IPS-20b (cell line): ENCODE measurements around the gene PLCH2.
A peak's percentile ranks its signal among the peaks of the same experiment; 100 is the strongest.
"Not testable (repeated sequence)": the region's sequence is repeated elsewhere in the genome, so short reads cannot be mapped to it uniquely, and the experiment has no call there.

Source experiments
- H3K27ac ChIP-seq: one replicate; pipeline ENCODE4 v1.5.1; 2013; ENCODE audit warnings: low read length
- H3K27me3 ChIP-seq: 2 replicates; pipeline ENCODE4 v1.6.1; 2013; ENCODE audit warnings: mild to moderate bottlenecking, low read length, inconsistent platforms; ENCODE audit not compliant: insufficient read depth
- H3K36me3 ChIP-seq: 2 replicates; pipeline ENCODE4 v1.6.1; 2013; ENCODE audit warnings: low read depth, mild to moderate bottlenecking, inconsistent platforms, low read length, moderate library complexity; ENCODE audit not compliant: insufficient read depth
- H3K4me1 ChIP-seq: 2 replicates; pipeline ENCODE4 v1.6.1; 2013; ENCODE audit warnings: mild to moderate bottlenecking, control low read depth, inconsistent platforms, low read length, moderate library complexity; ENCODE audit not compliant: insufficient read depth
- H3K4me3 ChIP-seq: 2 replicates; pipeline ENCODE4 v1.5.1; 2013; ENCODE audit warnings: mild to moderate bottlenecking, low read length, inconsistent platforms
- H3K9ac ChIP-seq: 2 replicates; pipeline ENCODE4 v1.6.1; 2013; ENCODE audit warnings: low read depth, mild to moderate bottlenecking, inconsistent platforms, low read length, moderate library complexity
- H3K9me3 ChIP-seq: 2 replicates; pipeline ENCODE4 v1.6.1; 2013; ENCODE audit warnings: mild to moderate bottlenecking, low read depth, low read length, inconsistent platforms; ENCODE audit not compliant: insufficient read depth

Gene PLCH2

GRCh38 chr1:2547210-2548067 lies 71.3 kb downstream of the PLCH2 start:
- H3K9me3 ChIP-seq, result no peaks in the 10 kb centered on the region
- H3K36me3 ChIP-seq, result no peaks in the 10 kb centered on the region
- H3K4me1 ChIP-seq, result peaks cover 7% of the 10 kb centered on the region; the same call in 1 of the 2 replicates
- peak overlapping the region; percentile 77 for H3K4me3 ChIP-seq
- peak overlapping the region; percentile 61; the same call in 1 of the 2 replicates for H3K9ac ChIP-seq
- H3K27ac ChIP-seq, result no peak overlapping the region
- peaks cover 17% of the 10 kb centered on the region for H3K27me3 ChIP-seq

GRCh38 chr1:2548068-2548589 lies 72.0 kb downstream of the PLCH2 start:
- H3K27me3 ChIP-seq, result peaks cover 10% of the 10 kb centered on the region
- no peaks in the 10 kb centered on the region for H3K36me3 ChIP-seq
- H3K27ac ChIP-seq, result no peak overlapping the region
- H3K9ac ChIP-seq, result no peak overlapping the region; the same call in 1 of the 2 replicates
- H3K4me1 ChIP-seq, result peaks cover 7% of the 10 kb centered on the region; the same call in 1 of the 2 replicates
- no peaks in the 10 kb centered on the region for H3K9me3 ChIP-seq
- H3K4me3 ChIP-seq, result peak overlapping the region; percentile 77; the same call in 1 of the 2 replicates

GRCh38 chr1:2549367-2550029 lies 73.4 kb downstream of the PLCH2 start:
- H3K4me3 ChIP-seq, H3K36me3 ChIP-seq, H3K27ac ChIP-seq, H3K27me3 ChIP-seq, H3K9ac ChIP-seq, H3K4me1 ChIP-seq, H3K9me3 ChIP-seq: not testable (repeated sequence)

- not testable (repeated sequence) for H3K9me3 ChIP-seq, H3K4me3 ChIP-seq, H3K36me3 ChIP-seq, H3K4me1 ChIP-seq, H3K27ac ChIP-seq, H3K9ac ChIP-seq, H3K27me3 ChIP-seq
Measured at GRCh38 chr1:2550309-2550861, 74.3 kb downstream of the PLCH2 start.

- H3K36me3 ChIP-seq, H3K27ac ChIP-seq, H3K4me1 ChIP-seq, H3K4me3 ChIP-seq, H3K9me3 ChIP-seq, H3K9ac ChIP-seq, H3K27me3 ChIP-seq: not testable (repeated sequence)
Measured at GRCh38 chr1:2551544-2551943, 75.5 kb downstream of the PLCH2 start.

- H3K27me3 ChIP-seq, result no peaks in the 10 kb centered on the region
- H3K36me3 ChIP-seq, result no peaks in the 10 kb centered on the region
- H3K27ac ChIP-seq, result no peak overlapping the region
- peaks cover 6% of the 10 kb centered on the region; the same call in 1 of the 2 replicates for H3K4me1 ChIP-seq
- H3K4me3 ChIP-seq, result no peak overlapping the region
- H3K9ac ChIP-seq, result no peak overlapping the region
- H3K9me3 ChIP-seq, result no peaks in the 10 kb centered on the region
Measured at GRCh38 chr1:2552189-2552588, 76.1 kb downstream of the PLCH2 start.

GRCh38 chr1:2553076-2553475 lies 77.0 kb downstream of the PLCH2 start:
- H3K36me3 ChIP-seq, H3K27me3 ChIP-seq, H3K9me3 ChIP-seq, H3K27ac ChIP-seq, H3K4me3 ChIP-seq, H3K4me1 ChIP-seq, H3K9ac ChIP-seq: not testable (repeated sequence)

GRCh38 chr1:2553871-2554620 lies 78.0 kb downstream of the PLCH2 start:
- H3K9ac ChIP-seq, result no peak overlapping the region
- H3K4me1 ChIP-seq, result no peaks in the 10 kb centered on the region
- H3K27me3 ChIP-seq, result no peaks in the 10 kb centered on the region
- H3K36me3 ChIP-seq, result no peaks in the 10 kb centered on the region
- H3K4me3 ChIP-seq, result no peak overlapping the region
- no peak overlapping the region for H3K27ac ChIP-seq
- no peaks in the 10 kb centered on the region for H3K9me3 ChIP-seq

- no peaks in the 10 kb centered on the region for H3K9me3 ChIP-seq
- H3K27ac ChIP-seq, result no peak overlapping the region
- H3K27me3 ChIP-seq, result no peaks in the 10 kb centered on the region
- H3K36me3 ChIP-seq, result no peaks in the 10 kb centered on the region
- H3K9ac ChIP-seq, result no peak overlapping the region
- H3K4me3 ChIP-seq, result no peak overlapping the region
- no peaks in the 10 kb centered on the region for H3K4me1 ChIP-seq
Measured at GRCh38 chr1:2554621-2555387, 78.7 kb downstream of the PLCH2 start.
